GM12872 (cell line): ENCODE measurements around the gene EIF1B.

Experiments
- CTCF ChIP-seq: IDR thresholded peaks from 3 replicates; pipeline ENCODE4 v1.5.1; 2011; ENCODE audit warnings: low read depth, mild to moderate bottlenecking, low read length, moderate library complexity; ENCODE audit not compliant: insufficient read depth

EIF1B gene

GRCh38 chr3:40309418-40309924 lies at the start of gene EIF1B:
Gene EIF1B (plus strand): TSS chr3:40309707. CDS start chr3:40309942, 235 bp downstream.
- peak; percentile 93 for TF ChIP-seq CTCF

GRCh38 chr3:40262331-40262730 lies 47.2 kb upstream of the EIF1B start:
- TF ChIP-seq CTCF, result no peak

DNA sequence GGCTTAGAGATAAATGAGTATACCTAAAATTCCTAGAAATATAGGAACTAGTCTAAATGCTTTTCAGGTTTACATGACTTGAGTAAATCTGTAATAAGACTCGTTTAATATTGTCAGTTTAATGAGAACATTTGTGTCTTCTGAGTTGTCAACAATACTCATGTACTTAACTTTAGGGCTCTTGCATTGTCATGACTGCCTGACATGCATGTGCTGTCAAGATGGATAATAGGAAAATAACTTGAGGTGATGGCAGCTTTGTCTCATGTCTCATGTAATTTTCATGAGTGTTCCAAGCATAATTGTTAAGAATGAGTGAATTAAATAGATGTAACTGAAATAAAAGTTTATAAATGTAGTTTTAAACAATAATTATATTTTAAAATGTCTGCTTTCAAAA lies 45.1 kb upstream of the EIF1B start:
- TF ChIP-seq CTCF, result no peak

DNA sequence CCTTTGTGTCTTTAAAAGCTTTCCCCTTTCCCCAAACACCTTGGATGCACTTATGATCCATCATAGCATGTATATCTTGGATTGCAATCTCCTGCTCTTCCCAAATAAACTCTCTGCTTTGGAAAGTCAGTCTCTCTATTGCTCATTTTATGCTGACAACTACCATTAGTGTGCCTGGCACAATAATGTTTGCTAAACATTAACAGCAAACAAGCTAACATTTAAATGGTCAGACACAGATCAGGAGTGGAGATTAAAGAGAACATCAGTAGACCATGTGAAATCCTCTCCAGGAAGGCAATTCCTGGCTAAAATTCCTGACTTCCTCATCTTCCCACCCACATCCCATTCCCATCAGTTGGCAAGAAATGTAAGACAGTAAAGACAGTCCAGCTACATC lies 44.3 kb upstream of the EIF1B start:
- TF ChIP-seq CTCF, result no peak

DNA sequence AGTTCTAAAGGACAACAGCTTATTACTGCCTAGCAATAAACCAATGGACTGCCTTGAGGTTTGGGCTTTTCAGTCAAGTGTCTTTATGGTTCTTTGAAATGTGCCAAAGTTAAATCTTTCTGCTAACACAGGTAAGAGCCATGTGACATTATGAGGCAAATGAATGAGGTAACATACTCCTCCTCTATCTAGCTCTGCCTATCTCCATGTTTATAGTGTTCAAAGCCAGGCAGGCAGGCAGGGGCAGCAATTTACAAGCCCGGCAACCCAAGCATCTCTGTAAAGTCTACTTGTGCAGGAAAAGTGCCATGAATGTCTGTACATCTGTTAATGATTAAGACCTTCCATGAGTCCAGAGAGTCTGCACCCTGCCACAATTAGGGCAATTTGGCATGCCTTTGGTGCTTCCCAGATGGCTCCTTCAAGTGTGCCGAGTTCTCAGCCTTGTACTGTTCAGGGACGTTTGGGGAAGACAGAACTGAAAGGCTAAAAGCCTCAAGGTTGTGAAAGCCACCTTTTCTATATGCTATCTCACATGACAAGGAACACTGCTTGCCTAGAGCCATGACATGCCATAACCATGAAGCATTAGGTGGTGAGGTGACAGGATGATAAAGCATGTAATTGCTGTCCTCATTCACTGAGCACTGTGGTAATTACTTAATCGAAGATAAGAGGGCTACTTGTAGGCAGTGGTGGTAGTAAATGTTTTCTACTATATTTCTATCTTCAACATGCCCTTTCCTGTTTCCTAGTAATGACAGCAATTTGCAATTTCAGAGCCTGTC lies 41.4 kb upstream of the EIF1B start:
- TF ChIP-seq CTCF, result no peak

DNA sequence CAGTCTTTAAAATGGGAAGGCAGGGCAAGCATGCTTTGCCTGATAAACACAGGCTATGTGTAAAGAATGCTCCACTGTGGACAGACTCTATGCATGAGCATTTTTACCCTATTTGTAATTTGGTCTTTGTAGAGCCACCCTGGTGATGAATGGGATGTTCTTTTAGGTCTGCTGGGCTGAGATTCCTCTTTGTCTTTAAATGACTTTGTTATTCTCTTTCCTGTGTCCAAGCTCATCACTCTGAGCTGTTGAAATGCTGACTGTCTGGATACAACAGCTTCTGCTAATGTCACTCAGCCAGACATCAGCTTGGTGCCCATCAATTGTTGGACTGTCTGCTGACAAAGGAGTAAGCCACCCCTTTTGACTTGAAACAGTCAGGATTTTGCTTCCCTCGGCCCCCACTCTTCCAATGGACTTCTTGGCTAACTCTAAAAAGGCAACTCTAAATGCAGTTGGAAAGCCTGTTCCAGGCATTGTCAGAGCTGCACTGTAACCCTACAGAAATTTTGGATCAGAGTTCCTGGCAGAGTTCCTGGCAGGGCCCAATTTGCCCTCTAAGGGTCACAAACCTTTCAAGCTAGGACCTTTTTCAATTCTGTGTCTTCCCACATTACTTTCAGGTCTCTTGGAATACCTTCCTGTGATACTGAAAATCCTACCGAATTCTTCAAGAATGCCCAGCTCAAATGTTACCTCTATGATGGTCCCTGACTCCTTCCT lies 40.5 kb upstream of the EIF1B start:
- no peak for TF ChIP-seq CTCF

DNA sequence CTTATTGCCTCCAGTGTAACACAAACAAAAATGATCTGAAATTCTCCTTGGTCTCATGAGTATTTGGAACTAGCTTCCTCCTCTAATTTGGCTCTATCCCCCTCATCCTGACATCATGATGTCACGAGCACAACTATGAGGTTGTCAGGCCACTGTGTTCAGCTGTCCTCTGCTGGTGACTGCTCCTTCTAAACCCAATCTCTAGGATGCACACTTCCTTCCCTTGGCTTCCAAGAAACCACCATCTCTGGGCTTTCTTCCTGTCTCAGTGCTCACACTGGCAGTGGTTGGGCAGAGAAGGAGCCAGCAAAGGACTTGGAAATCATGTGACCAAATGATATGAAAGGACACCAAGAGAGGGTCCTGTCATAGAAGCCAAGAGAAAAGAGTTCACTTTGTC lies 30.7 kb upstream of the EIF1B start:
- TF ChIP-seq CTCF, result no peak
